HG03025 (cell line): Measurements from ENCODE around the gene BRME1.
"Not testable (repeated sequence)": the region's sequence is repeated elsewhere in the genome, so short reads cannot be mapped to it uniquely, and the experiment has no call there.

ENCODE experiments used
- ATAC-seq: cut with Tn5 transposase; IDR thresholded peaks from one replicate; pipeline ENCODE4 v1.9.1; 2021; ENCODE audit warnings: mild to moderate bottlenecking, moderate library complexity; ENCODE audit not compliant: unreplicated experiment, low FRiP score

BRME1 gene

GRCh38 chr19:13870873-13871272 is 35.0 kb downstream of the BRME1 start:
- ATAC-seq, result no peak

- no peak for ATAC-seq
Observed at GRCh38 chr19:13869281-13869680, 36.6 kb downstream of the BRME1 start.

- no peak for ATAC-seq
Observed at GRCh38 chr19:13868663-13869062, 37.3 kb downstream of the BRME1 start.

GRCh38 chr19:13866463-13867046 is 39.4 kb downstream of the BRME1 start:
- ATAC-seq, result no peak

GRCh38 chr19:13865571-13866462 is 40.1 kb downstream of the BRME1 start:
- no peak for ATAC-seq

- no peak for ATAC-seq
Observed at GRCh38 chr19:13864667-13865570, 41.0 kb downstream of the BRME1 start.

- ATAC-seq, result no peak
Observed at GRCh38 chr19:13864046-13864666, 41.8 kb downstream of the BRME1 start.

GRCh38 chr19:13861714-13862531 is 44.0 kb downstream of the BRME1 start:
- ATAC-seq, result peak; percentile 45

- no peak for ATAC-seq
Observed at GRCh38 chr19:13861392-13861713, 44.6 kb downstream of the BRME1 start.

GRCh38 chr19:13860679-13861391 is 45.1 kb downstream of the BRME1 start:
- no peak for ATAC-seq

- ATAC-seq, result no peak
Observed at GRCh38 chr19:13859361-13859880, 46.5 kb downstream of the BRME1 start.

GRCh38 chr19:13856497-13856896 is 49.4 kb downstream of the BRME1 start:
- no peak for ATAC-seq

- not testable (repeated sequence) for ATAC-seq
Observed at GRCh38 chr19:13852171-13852707, 53.7 kb downstream of the BRME1 start.

GRCh38 chr19:13851734-13852114 is 54.2 kb downstream of the BRME1 start:
- not testable (repeated sequence) for ATAC-seq

GRCh38 chr19:13850910-13851733 is 54.8 kb downstream of the BRME1 start:
- ATAC-seq, result no peak

GRCh38 chr19:13849991-13850909 is 55.7 kb downstream of the BRME1 start:
- no peak for ATAC-seq
